ENCODE measurements around the gene UBL4B.

DNA sequence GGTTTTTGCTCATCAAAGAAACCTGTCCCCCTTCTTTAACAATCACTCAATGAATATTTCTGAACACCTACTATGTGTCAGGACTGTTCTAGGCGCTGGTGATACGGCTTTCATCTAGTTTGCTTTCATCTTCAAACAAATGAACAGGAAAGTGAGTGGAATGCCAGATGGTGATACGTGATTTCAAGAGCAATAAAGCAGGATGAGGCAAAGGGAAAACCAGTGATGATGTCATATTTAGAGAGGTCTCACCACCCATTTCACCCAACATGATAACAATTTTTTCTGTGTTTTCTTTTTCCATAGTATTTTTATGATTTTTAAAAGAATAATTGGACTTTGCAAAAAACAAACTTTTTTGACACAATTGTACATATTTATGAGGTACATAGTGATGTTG is 26.7 kb downstream of the UBL4B start:
- TF ChIP-seq, protein P1, sequence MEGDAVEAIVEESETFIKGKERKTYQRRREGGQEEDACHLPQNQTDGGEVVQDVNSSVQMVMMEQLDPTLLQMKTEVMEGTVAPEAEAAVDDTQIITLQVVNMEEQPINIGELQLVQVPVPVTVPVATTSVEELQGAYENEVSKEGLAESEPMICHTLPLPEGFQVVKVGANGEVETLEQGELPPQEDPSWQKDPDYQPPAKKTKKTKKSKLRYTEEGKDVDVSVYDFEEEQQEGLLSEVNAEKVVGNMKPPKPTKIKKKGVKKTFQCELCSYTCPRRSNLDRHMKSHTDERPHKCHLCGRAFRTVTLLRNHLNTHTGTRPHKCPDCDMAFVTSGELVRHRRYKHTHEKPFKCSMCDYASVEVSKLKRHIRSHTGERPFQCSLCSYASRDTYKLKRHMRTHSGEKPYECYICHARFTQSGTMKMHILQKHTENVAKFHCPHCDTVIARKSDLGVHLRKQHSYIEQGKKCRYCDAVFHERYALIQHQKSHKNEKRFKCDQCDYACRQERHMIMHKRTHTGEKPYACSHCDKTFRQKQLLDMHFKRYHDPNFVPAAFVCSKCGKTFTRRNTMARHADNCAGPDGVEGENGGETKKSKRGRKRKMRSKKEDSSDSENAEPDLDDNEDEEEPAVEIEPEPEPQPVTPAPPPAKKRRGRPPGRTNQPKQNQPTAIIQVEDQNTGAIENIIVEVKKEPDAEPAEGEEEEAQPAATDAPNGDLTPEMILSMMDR (IDR thresholded peaks at IDR 0.05; ENCODE audit: poor library complexity) = no peak
- TF ChIP-seq EZH2 (IDR thresholded peaks at IDR 0.05; ENCODE audit: borderline replicate concordance) = no peak
- no peak for TF ChIP-seq EZH2phosphoT487 (IDR thresholded peaks at IDR 0.05; ENCODE audit: low read depth, severe bottlenecking, unreplicated experiment)
